LHCN-M2 (cell line): ENCODE data around the gene MTCL1. TPM values are rescaled to one million over a fixed set of nuclear protein-coding genes. Genes with fewer than 3 reads are reported as not detected.

Source experiments
- DNase-seq: peaks from one replicate; pipeline ENCODE4 v3.0.0-alpha.2; 2012; ENCODE audit warnings: low read depth
- polyA plus RNA-seq: library from polyadenylated mRNA; unstranded; fragments of >200 nt; gene quantifications from one replicate; pipeline ENCODE4 v1.2.1, GENCODE V29; 2012; ENCODE audit warnings: missing spikeins
- total RNA-seq: library from RNA; depleted of rRNA; stranded (reverse); fragments of >200 nt; gene quantifications from 2 replicates; pipeline ENCODE4 v1.2.3, GENCODE V29; 2014; rRNA removed

Gene MTCL1
- total RNA-seq, result 16.1 and 19.3 TPM in 2 replicates
- polyA plus RNA-seq, result 13.4 TPM

- peak; percentile 57 for DNase-seq
Measured at GRCh38 chr18:8705238-8705960, at the start of gene MTCL1. Gene MTCL1 (plus strand): TSS chr18:8705556. CDS start chr18:8705661, 105 bp downstream.

GRCh38 chr18:8656232-8656631 is 49.1 kb upstream of the MTCL1 start:
- DNase-seq, result no peak

- DNase-seq, result no peak
Measured at GRCh38 chr18:8657050-8657820, 48.1 kb upstream of the MTCL1 start.

- no peak for DNase-seq
Measured at GRCh38 chr18:8657873-8658470, 47.4 kb upstream of the MTCL1 start.

- DNase-seq, result no peak
Measured at GRCh38 chr18:8658858-8659485, 46.4 kb upstream of the MTCL1 start.

GRCh38 chr18:8659609-8660242 is 45.6 kb upstream of the MTCL1 start:
- DNase-seq, result no peak

GRCh38 chr18:8660316-8660715 is 45.0 kb upstream of the MTCL1 start:
- DNase-seq, result no peak

- peak; percentile 23 for DNase-seq
Measured at GRCh38 chr18:8661754-8662559, 43.4 kb upstream of the MTCL1 start.

- no peak for DNase-seq
Measured at GRCh38 chr18:8662560-8663255, 42.6 kb upstream of the MTCL1 start.

- DNase-seq, result peak; percentile 37
Measured at GRCh38 chr18:8667846-8668245, 37.5 kb upstream of the MTCL1 start.

GRCh38 chr18:8668381-8668780 is 37.0 kb upstream of the MTCL1 start:
- no peak for DNase-seq

GRCh38 chr18:8669571-8669970 is 35.8 kb upstream of the MTCL1 start:
- no peak for DNase-seq

GRCh38 chr18:8673256-8674209 is 31.8 kb upstream of the MTCL1 start:
- no peak for DNase-seq

GRCh38 chr18:8675057-8675456 is 30.3 kb upstream of the MTCL1 start:
- no peak for DNase-seq

GRCh38 chr18:8681196-8681595 is 24.2 kb upstream of the MTCL1 start:
- no peak for DNase-seq

- DNase-seq, result no peak
Measured at GRCh38 chr18:8684577-8684976, 20.8 kb upstream of the MTCL1 start.

GRCh38 chr18:8685141-8685913 is 20.0 kb upstream of the MTCL1 start:
- DNase-seq, result no peak

GRCh38 chr18:8685914-8686216 is 19.5 kb upstream of the MTCL1 start:
- DNase-seq, result no peak
